Nephron (organoid): ENCODE data around the gene ARL2BP.
A peak's percentile ranks its signal among the peaks of the same experiment; 100 is the strongest.
"Not testable (repeated sequence)": the region's sequence is repeated elsewhere in the genome, so short reads cannot be mapped to it uniquely, and the experiment has no call there.

Source experiments
- H3K27ac Mint-ChIP-seq, 3 experiments: 2 replicates each; pipeline ENCODE4 v1.8.0; 2020; ENCODE audit warnings: mixed read lengths in 3 of 3, mild to moderate bottlenecking in 2 of 3, moderate library complexity in 1 of 3
- H3K27me3 Mint-ChIP-seq: 2 replicates; pipeline ENCODE4 v1.8.0; 2021; ENCODE audit warnings: low read depth, mild to moderate bottlenecking, moderate library complexity, mixed read lengths
- H3K36me3 Mint-ChIP-seq: 2 replicates; pipeline ENCODE4 v1.8.0; 2020; ENCODE audit warnings: low read depth, mixed read lengths
- H3K4me1 Mint-ChIP-seq: 2 replicates; pipeline ENCODE4 v1.8.0; 2020; ENCODE audit warnings: mixed read lengths
- H3K4me3 Mint-ChIP-seq, 3 experiments: 2 replicates each; pipeline ENCODE4 v1.8.0; 2020; ENCODE audit warnings: mild to moderate bottlenecking in 3 of 3, mixed read lengths in 3 of 3, moderate library complexity in 2 of 3
- H3K9me3 Mint-ChIP-seq: 2 replicates; pipeline ENCODE4 v1.8.0; 2020; ENCODE audit warnings: mixed read lengths
- TF ChIP-seq, protein P1 (sequence below), 3 experiments: fragments of 200-600 bp; sonication (generic); IDR thresholded peaks; one replicate each; pipeline ENCODE4 v1.5.0; 2021; ENCODE audit warnings: antibody characterized with exemption in 3 of 3; ENCODE audit not compliant: unreplicated experiment in 3 of 3

The ARL2BP gene

DNA sequence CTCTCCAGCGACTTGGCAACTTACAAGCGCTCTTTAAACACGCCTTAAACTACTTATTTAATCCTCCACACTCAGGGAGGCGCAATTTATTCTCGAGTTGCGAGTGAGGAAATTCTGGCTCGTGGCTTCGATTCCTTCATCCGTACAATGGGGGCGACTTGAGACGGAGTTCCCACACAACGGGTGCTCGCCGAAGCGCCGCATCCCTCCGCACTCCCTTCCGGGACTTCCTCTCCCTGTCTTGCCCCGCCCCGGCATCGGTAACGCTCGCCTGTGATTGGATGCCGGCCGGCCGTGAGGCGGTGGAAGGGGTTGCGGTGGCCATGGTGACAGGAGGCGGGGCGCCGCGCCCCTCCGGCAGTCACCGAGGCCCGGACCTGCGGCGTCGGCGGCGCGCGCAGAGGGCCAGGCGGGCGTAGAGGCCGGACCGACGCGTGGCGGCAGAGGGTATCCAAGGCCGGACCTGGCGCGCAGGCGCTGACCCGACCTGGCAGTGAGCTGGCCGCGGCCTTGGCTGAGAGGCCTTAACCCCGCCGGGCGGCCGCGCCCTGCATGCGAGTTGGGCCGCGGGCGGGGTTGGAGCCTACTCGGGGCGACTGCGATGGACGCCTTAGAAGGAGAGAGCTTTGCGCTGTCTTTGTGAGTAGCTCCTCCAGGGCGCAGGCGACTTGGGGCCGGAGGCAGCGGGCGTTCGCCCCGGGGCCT is at the start of gene ARL2BP:
TSS of gene ARL2BP (plus strand) at position 493 of the 705 bp plus-strand sequence. CDS start at position 602, 109 bp downstream.
- H3K9me3 Mint-ChIP-seq = no peaks in the 10 kb centered on the region
- peaks cover 15% of the 10 kb centered on the region for H3K4me1 Mint-ChIP-seq
- peak within 1 kb of the TSS; percentile 56 to 92 (median 90) for H3K27ac Mint-ChIP-seq
- no peaks in the 10 kb centered on the region for H3K27me3 Mint-ChIP-seq
- peaks cover 31% of the 10 kb centered on the region for H3K36me3 Mint-ChIP-seq
- TF ChIP-seq, protein P1, sequence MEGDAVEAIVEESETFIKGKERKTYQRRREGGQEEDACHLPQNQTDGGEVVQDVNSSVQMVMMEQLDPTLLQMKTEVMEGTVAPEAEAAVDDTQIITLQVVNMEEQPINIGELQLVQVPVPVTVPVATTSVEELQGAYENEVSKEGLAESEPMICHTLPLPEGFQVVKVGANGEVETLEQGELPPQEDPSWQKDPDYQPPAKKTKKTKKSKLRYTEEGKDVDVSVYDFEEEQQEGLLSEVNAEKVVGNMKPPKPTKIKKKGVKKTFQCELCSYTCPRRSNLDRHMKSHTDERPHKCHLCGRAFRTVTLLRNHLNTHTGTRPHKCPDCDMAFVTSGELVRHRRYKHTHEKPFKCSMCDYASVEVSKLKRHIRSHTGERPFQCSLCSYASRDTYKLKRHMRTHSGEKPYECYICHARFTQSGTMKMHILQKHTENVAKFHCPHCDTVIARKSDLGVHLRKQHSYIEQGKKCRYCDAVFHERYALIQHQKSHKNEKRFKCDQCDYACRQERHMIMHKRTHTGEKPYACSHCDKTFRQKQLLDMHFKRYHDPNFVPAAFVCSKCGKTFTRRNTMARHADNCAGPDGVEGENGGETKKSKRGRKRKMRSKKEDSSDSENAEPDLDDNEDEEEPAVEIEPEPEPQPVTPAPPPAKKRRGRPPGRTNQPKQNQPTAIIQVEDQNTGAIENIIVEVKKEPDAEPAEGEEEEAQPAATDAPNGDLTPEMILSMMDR (IDR thresholded peaks at IDR 0.05; ENCODE audit: unreplicated experiment in 3 of 3) = no peak
- H3K4me3 Mint-ChIP-seq = peak within 1 kb of the TSS; percentile 89 to 94 (median 91)

DNA sequence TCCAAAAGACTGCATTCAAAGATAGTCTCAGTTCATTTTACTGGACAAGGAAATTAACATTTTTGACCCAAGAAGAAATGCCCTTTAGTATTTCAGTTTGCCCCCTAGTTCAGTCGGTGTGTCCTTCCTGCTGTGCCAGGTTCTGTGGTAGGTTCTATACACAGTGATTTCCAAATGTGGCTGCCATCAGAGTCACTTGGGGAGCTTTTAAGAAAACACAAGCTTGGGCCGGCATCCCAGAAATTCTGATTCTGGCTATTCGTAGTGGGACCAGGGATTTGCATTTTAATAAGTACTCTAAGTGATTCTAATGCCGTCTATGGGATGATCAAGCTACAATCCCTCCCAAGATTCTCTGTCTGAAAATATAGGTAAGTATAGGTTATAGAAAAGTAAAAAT is 48.8 kb upstream of the ARL2BP start:
- Mint-ChIP-seq H3K9me3 (peaks cover 6% of the 10 kb centered on the region), H3K27ac (no peak overlapping the region), H3K36me3 (peaks cover 29% of the 10 kb centered on the region), H3K4me3 (no peak overlapping the region), H3K4me1 (peaks cover 22% of the 10 kb centered on the region), H3K27me3 (no peaks in the 10 kb centered on the region)
- TF ChIP-seq, protein P1 (IDR thresholded peaks at IDR 0.05; ENCODE audit: unreplicated experiment in 3 of 3) = no peak

DNA sequence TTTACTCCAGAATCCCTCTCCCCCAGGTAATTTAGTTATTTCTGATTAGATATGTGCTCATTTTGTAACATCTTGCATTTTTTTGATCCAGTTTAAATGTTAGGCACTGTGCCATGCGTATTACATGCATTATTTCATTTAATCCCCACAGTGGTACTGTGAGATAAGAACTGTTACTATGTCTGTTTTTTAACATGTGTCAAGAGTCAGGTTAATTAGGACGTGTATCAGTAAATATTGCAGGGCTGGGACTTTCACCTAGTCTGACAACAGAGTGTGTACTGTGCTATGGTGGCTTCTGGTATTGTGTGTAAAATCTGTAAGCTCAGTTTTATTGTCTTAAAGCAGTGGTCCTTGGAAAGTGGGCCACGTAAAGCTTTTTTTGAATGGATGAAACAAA is 48.3 kb upstream of the ARL2BP start:
- Mint-ChIP-seq H3K9me3 (peaks cover 6% of the 10 kb centered on the region), H3K27ac (no peak overlapping the region), H3K36me3 (peaks cover 32% of the 10 kb centered on the region), H3K4me1 (peaks cover 19% of the 10 kb centered on the region), H3K27me3 (no peaks in the 10 kb centered on the region), H3K4me3 (no peak overlapping the region)
- TF ChIP-seq, protein P1 (IDR thresholded peaks at IDR 0.05; ENCODE audit: unreplicated experiment in 3 of 3) = no peak

GRCh38 chr16:57200321-57200720 is 44.7 kb upstream of the ARL2BP start:
- not testable (repeated sequence) for H3K4me1 Mint-ChIP-seq, H3K27ac Mint-ChIP-seq, H3K4me3 Mint-ChIP-seq, H3K27me3 Mint-ChIP-seq, H3K9me3 Mint-ChIP-seq
- peaks cover 53% of the 10 kb centered on the region for H3K36me3 Mint-ChIP-seq

- not testable (repeated sequence) for H3K27ac Mint-ChIP-seq, H3K4me1 Mint-ChIP-seq, H3K4me3 Mint-ChIP-seq, H3K9me3 Mint-ChIP-seq, H3K27me3 Mint-ChIP-seq
- peaks cover 58% of the 10 kb centered on the region for H3K36me3 Mint-ChIP-seq
These were observed 44.1 kb upstream of the ARL2BP start for GRCh38 chr16:57200926-57201325.

GRCh38 chr16:57202095-57202886 is 42.8 kb upstream of the ARL2BP start:
- Mint-ChIP-seq H3K4me1 (no peaks in the 10 kb centered on the region), H3K9me3 (peaks cover 8% of the 10 kb centered on the region), H3K27ac (no peak overlapping the region), H3K27me3 (no peaks in the 10 kb centered on the region), H3K4me3 (no peak overlapping the region), H3K36me3 (peaks cover 59% of the 10 kb centered on the region)
- TF ChIP-seq, protein P1 (IDR thresholded peaks at IDR 0.05; ENCODE audit: unreplicated experiment in 3 of 3) = no peak
